ENCODE results near the gene TMEM129.

Gene TMEM129

GRCh38 chr4:1743551-1743950, 22.4 kb upstream of the TMEM129 start:
- Histone ChIP-seq H3K27me3 (ENCODE audit: insufficient read depth, low read length) (no peaks in the 10 kb centered on the region), H4K20me1 (ENCODE audit: insufficient read depth, low read length) (no peaks in the 10 kb centered on the region), H3K9ac (ENCODE audit: low read length) (no peak overlapping the region), H3K9me2 (ENCODE audit: low read depth, low read length) (no peaks in the 10 kb centered on the region), H3K4me2 (ENCODE audit: low read length) (no peak overlapping the region), H3K4me3 (ENCODE audit: low read depth, low read length, poor library complexity, severe bottlenecking) (no peak overlapping the region), H3K79me2 (ENCODE audit: insufficient read depth, low read length) (no peaks in the 10 kb centered on the region), H3K36me3 (ENCODE audit: insufficient read depth, low read length) (peaks cover 53% of the 10 kb centered on the region), H3K9me3 (ENCODE audit: low read length) (no peaks in the 10 kb centered on the region), H3F3A (ENCODE audit: insufficient read depth, low read length) (no peaks in the 10 kb centered on the region), H2AFZ (ENCODE audit: low read length) (no peak overlapping the region), H3K4me1 (ENCODE audit: insufficient read depth, low read length, severe bottlenecking) (no peaks in the 10 kb centered on the region), H3K27ac (ENCODE audit: low read depth, low read length, poor library complexity, severe bottlenecking) (no peak overlapping the region)
- TF ChIP-seq, protein P1, sequence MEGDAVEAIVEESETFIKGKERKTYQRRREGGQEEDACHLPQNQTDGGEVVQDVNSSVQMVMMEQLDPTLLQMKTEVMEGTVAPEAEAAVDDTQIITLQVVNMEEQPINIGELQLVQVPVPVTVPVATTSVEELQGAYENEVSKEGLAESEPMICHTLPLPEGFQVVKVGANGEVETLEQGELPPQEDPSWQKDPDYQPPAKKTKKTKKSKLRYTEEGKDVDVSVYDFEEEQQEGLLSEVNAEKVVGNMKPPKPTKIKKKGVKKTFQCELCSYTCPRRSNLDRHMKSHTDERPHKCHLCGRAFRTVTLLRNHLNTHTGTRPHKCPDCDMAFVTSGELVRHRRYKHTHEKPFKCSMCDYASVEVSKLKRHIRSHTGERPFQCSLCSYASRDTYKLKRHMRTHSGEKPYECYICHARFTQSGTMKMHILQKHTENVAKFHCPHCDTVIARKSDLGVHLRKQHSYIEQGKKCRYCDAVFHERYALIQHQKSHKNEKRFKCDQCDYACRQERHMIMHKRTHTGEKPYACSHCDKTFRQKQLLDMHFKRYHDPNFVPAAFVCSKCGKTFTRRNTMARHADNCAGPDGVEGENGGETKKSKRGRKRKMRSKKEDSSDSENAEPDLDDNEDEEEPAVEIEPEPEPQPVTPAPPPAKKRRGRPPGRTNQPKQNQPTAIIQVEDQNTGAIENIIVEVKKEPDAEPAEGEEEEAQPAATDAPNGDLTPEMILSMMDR (IDR thresholded peaks at IDR 0.05; ENCODE audit: low read length): no peak
- TF ChIP-seq EZH2 (IDR thresholded peaks at IDR 0.05; ENCODE audit: borderline replicate concordance, low read length): no peak

DNA sequence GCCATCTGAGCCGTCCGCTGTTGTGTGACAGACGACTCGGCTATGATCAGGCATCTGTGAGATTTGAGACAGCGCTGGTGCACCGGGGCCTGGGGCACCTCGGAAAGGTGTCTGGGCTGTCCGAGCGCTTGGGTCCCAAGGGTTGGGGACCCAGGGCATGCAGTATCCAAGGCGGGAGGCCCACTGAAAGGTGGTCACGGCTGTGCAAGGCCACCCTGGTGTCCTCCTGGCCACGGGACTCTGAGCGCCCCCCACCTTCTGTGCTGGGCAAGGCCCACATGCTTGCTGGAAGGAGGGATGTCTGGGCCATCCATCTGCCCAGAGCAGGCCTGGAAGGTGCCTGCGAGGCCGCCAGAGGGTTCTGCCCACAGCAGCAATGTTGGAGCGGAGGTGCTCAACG, 20.1 kb upstream of the TMEM129 start:
- Histone ChIP-seq H3K36me3 (ENCODE audit: insufficient read depth, low read length) (peaks cover 76% of the 10 kb centered on the region), H3K27me3 (ENCODE audit: insufficient read depth, low read length) (no peaks in the 10 kb centered on the region), H3K79me2 (ENCODE audit: insufficient read depth, low read length) (no peaks in the 10 kb centered on the region), H3K9ac (ENCODE audit: low read length) (no peak overlapping the region), H3K9me2 (ENCODE audit: low read depth, low read length) (no peaks in the 10 kb centered on the region), H3K4me1 (ENCODE audit: insufficient read depth, low read length, severe bottlenecking) (no peaks in the 10 kb centered on the region), H3F3A (ENCODE audit: insufficient read depth, low read length) (no peaks in the 10 kb centered on the region), H3K4me2 (ENCODE audit: low read length) (no peak overlapping the region), H4K20me1 (ENCODE audit: insufficient read depth, low read length) (no peaks in the 10 kb centered on the region), H2AFZ (ENCODE audit: low read length) (no peak overlapping the region), H3K9me3 (ENCODE audit: low read length) (no peaks in the 10 kb centered on the region), H3K27ac (ENCODE audit: low read depth, low read length, poor library complexity, severe bottlenecking) (no peak overlapping the region), H3K4me3 (ENCODE audit: low read depth, low read length, poor library complexity, severe bottlenecking) (no peak overlapping the region)
- TF ChIP-seq EZH2 (IDR thresholded peaks at IDR 0.05; ENCODE audit: borderline replicate concordance, low read length): no peak
- TF ChIP-seq, protein P1 (IDR thresholded peaks at IDR 0.05; ENCODE audit: low read length): no peak

DNA sequence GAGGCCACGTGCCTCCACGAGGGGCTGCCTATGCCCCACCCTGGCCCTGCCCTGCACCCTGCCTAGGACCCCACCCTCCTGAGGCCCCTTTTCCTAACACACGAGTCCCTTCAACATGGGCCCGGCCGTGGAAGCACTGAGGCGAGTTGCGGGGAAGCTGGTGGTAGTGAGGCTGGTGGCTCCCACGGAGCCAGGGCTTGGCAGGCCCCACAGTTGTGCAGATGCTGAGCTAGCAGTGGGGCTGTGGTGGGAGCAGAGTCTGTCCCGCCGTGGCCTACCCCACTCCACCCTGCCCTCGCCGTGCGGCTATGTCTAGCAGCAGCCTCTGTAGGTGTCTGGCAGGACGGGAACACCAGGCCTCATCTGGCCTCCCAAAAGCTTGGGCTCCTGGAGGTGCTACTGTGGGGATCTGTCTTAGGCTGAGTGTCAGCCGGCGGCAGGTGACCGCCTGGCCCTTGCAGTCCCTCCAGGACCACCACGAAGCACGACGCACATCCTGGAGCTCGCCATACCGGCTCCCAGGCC, 19.0 kb upstream of the TMEM129 start:
- no peaks in the 10 kb centered on the region for H3K79me2 ChIP-seq (ENCODE audit: insufficient read depth, low read length)
- no peak for TF ChIP-seq EZH2 (IDR thresholded peaks at IDR 0.05; ENCODE audit: borderline replicate concordance, low read length)
- TF ChIP-seq, protein P1 (IDR thresholded peaks at IDR 0.05; ENCODE audit: low read length): no peak
- no peaks in the 10 kb centered on the region for H3K27me3 ChIP-seq (ENCODE audit: insufficient read depth, low read length)
- H2AFZ ChIP-seq (ENCODE audit: low read length): no peak overlapping the region
- no peaks in the 10 kb centered on the region for H3K9me3 ChIP-seq (ENCODE audit: low read length)
- H3K4me3 ChIP-seq (ENCODE audit: low read depth, low read length, poor library complexity, severe bottlenecking): no peak overlapping the region
- H3K36me3 ChIP-seq (ENCODE audit: insufficient read depth, low read length): peaks cover 86% of the 10 kb centered on the region
- no peak overlapping the region for H3K4me2 ChIP-seq (ENCODE audit: low read length)
- H3K4me1 ChIP-seq (ENCODE audit: insufficient read depth, low read length, severe bottlenecking): no peaks in the 10 kb centered on the region
- no peaks in the 10 kb centered on the region for H3K9me2 ChIP-seq (ENCODE audit: low read depth, low read length)
- H4K20me1 ChIP-seq (ENCODE audit: insufficient read depth, low read length): no peaks in the 10 kb centered on the region
- no peak overlapping the region for H3K27ac ChIP-seq (ENCODE audit: low read depth, low read length, poor library complexity, severe bottlenecking)
- no peaks in the 10 kb centered on the region for H3F3A ChIP-seq (ENCODE audit: insufficient read depth, low read length)
- no peak overlapping the region for H3K9ac ChIP-seq (ENCODE audit: low read length)

Data from OCI-LY1 (cell line).